DOHH2 (cell line): ENCODE results near the gene NMNAT2.

ENCODE experiments used
- H3F3A ChIP-seq: fragments of 200-600 bp; sonication (generic), shearing (Covaris generic); 2 replicates; pipeline ENCODE4 v1.6.0; 2016; ENCODE audit warnings: antibody characterized with exemption, mild to moderate bottlenecking; ENCODE audit not compliant: control insufficient read depth, insufficient read depth
- H3K27ac ChIP-seq: fragments of 200-600 bp; sonication (generic); 2 replicates; pipeline ENCODE4 v1.5.1; 2014; ENCODE audit warnings: low read depth, mild to moderate bottlenecking, low read length, moderate library complexity
- H3K27me3 ChIP-seq: fragments of 200-600 bp; sonication (generic); 2 replicates; pipeline ENCODE4 v1.6.1; 2014; ENCODE audit warnings: mild to moderate bottlenecking, low read length, mixed read lengths; ENCODE audit not compliant: control insufficient read depth
- H3K36me3 ChIP-seq: fragments of 200-600 bp; sonication (generic); 2 replicates; pipeline ENCODE4 v1.6.1; 2014; ENCODE audit warnings: mild to moderate bottlenecking, low read length, moderate library complexity, mixed read lengths; ENCODE audit not compliant: control insufficient read depth
- H3K4me1 ChIP-seq: fragments of 200-600 bp; sonication (generic); 2 replicates; pipeline ENCODE4 v1.6.1; 2014; ENCODE audit warnings: mild to moderate bottlenecking, low read length, mixed read lengths; ENCODE audit not compliant: control insufficient read depth
- H3K4me2 ChIP-seq: fragments of 200-600 bp; sonication (generic); 2 replicates; pipeline ENCODE4 v1.6.0; 2014; ENCODE audit warnings: mild to moderate bottlenecking, low read length, moderate library complexity
- H3K4me3 ChIP-seq: fragments of 200-600 bp; sonication (generic); 2 replicates; pipeline ENCODE4 v1.5.1; 2014; ENCODE audit warnings: mild to moderate bottlenecking, low read length, mixed read lengths
- H3K79me2 ChIP-seq: fragments of 200-600 bp; sonication (generic); 2 replicates; pipeline ENCODE4 v1.6.1; 2014; ENCODE audit warnings: mild to moderate bottlenecking, low read length, mixed read lengths; ENCODE audit not compliant: control insufficient read depth
- H3K9me2 ChIP-seq: fragments of 200-600 bp; sonication (generic); replicated peaks from 2 replicates; pipeline ENCODE4 v1.6.1; 2014; ENCODE audit warnings: mild to moderate bottlenecking, low read length, mixed read lengths; ENCODE audit not compliant: control insufficient read depth
- H3K9me3 ChIP-seq: fragments of 200-600 bp; sonication (generic); 2 replicates; pipeline ENCODE4 v1.6.1; 2014; ENCODE audit warnings: antibody characterized with exemption, low read length, mixed read lengths; ENCODE audit not compliant: control insufficient read depth, insufficient read depth
- H4K20me1 ChIP-seq: fragments of 200-600 bp; sonication (generic); 2 replicates; pipeline ENCODE4 v1.6.0; 2014; ENCODE audit warnings: low read depth, mild to moderate bottlenecking, antibody characterized with exemption, low read length, moderate library complexity; ENCODE audit not compliant: control insufficient read depth, insufficient read depth
- EZH2phosphoT487 ChIP-seq: fragments of 200-600 bp; sonication (generic); IDR thresholded peaks from 2 replicates; pipeline ENCODE4 v1.6.1; 2017; ENCODE audit warnings: borderline replicate concordance, mild to moderate bottlenecking, antibody characterized with exemption, low read length, moderate library complexity, mixed read lengths
- TF ChIP-seq, protein P1 (sequence below): fragments of 200-600 bp; sonication (generic); IDR thresholded peaks from one replicate; pipeline ENCODE4 v1.5.1; 2014; ENCODE audit warnings: antibody characterized with exemption, mild to moderate bottlenecking, low read depth, low read length; ENCODE audit not compliant: poor library complexity, severe bottlenecking

The NMNAT2 gene

GRCh38 chr1:183291216-183291762 lies 126.9 kb downstream of the NMNAT2 start:
- Histone ChIP-seq H3K4me1 (no peaks in the 10 kb centered on the region), H3K36me3 (no peaks in the 10 kb centered on the region), H3K9me3 (no peaks in the 10 kb centered on the region), H3K4me2 (no peak overlapping the region), H3K27me3 (peaks cover 15% of the 10 kb centered on the region; the same call in 1 of the 2 replicates), H3K27ac (no peak overlapping the region), H3K9me2 (no peaks in the 10 kb centered on the region), H3K4me3 (no peak overlapping the region), H3F3A (no peaks in the 10 kb centered on the region), H3K79me2 (no peaks in the 10 kb centered on the region), H4K20me1 (no peaks in the 10 kb centered on the region)
- TF ChIP-seq, protein P1, sequence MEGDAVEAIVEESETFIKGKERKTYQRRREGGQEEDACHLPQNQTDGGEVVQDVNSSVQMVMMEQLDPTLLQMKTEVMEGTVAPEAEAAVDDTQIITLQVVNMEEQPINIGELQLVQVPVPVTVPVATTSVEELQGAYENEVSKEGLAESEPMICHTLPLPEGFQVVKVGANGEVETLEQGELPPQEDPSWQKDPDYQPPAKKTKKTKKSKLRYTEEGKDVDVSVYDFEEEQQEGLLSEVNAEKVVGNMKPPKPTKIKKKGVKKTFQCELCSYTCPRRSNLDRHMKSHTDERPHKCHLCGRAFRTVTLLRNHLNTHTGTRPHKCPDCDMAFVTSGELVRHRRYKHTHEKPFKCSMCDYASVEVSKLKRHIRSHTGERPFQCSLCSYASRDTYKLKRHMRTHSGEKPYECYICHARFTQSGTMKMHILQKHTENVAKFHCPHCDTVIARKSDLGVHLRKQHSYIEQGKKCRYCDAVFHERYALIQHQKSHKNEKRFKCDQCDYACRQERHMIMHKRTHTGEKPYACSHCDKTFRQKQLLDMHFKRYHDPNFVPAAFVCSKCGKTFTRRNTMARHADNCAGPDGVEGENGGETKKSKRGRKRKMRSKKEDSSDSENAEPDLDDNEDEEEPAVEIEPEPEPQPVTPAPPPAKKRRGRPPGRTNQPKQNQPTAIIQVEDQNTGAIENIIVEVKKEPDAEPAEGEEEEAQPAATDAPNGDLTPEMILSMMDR = no peak
- no peak for TF ChIP-seq EZH2phosphoT487

DNA sequence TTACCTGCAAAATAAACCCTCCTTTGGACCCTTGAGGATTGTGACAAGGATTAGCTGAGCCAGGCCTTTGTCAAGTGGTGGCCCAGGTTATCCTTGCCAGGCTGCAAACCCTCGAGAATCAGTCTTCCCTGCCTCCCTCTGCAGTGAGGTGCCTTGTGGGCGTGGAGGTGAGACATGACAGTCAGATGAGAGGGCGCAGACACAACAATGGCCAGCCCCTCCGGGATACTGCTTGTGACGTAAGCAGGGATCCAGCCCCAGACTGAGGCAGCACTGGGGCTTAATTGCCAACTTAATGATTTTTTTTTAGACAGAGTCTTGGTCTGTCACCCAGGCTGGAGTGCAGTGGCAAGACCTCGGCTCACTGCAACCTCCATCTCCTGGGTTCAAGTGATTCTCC lies 127.6 kb downstream of the NMNAT2 start:
- Histone ChIP-seq H3K4me2 (no peak overlapping the region), H3K4me1 (no peaks in the 10 kb centered on the region), H3K4me3 (no peak overlapping the region), H3K79me2 (no peaks in the 10 kb centered on the region), H3K9me3 (no peaks in the 10 kb centered on the region), H4K20me1 (no peaks in the 10 kb centered on the region), H3K36me3 (no peaks in the 10 kb centered on the region), H3K27ac (no peak overlapping the region), H3F3A (no peaks in the 10 kb centered on the region), H3K9me2 (no peaks in the 10 kb centered on the region), H3K27me3 (peaks cover 15% of the 10 kb centered on the region; the same call in 1 of the 2 replicates)
- TF ChIP-seq, protein P1 = no peak
- TF ChIP-seq EZH2phosphoT487 = no peak

DNA sequence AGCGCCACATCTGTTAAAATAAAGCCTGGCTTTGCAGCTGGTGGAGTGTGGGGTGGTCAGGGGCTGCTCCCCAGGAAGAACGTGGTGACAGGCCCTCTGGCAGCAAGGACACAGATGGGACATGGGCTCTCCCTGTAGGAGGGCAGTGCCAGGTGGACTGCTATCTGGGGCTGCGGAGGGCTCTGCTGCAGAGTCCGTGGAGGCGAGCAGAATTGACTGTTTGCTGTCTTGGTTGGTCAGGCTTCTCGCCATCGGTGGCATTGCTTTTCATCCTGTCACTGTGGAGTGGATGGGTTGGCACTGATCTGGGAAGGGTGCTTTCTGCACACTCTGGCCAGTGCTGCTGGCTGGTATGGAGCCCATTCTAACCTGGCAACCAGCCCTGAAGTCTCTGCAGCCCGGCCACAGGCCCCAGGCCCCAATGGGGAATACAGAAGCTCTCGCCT lies 129.1 kb downstream of the NMNAT2 start:
- Histone ChIP-seq H3K27ac (no peak overlapping the region), H3K4me1 (no peaks in the 10 kb centered on the region), H3K4me2 (no peak overlapping the region), H3K4me3 (no peak overlapping the region), H3K9me3 (no peaks in the 10 kb centered on the region), H3K9me2 (no peaks in the 10 kb centered on the region), H3K27me3 (peaks cover 15% of the 10 kb centered on the region), H3K79me2 (no peaks in the 10 kb centered on the region), H3F3A (no peaks in the 10 kb centered on the region), H4K20me1 (no peaks in the 10 kb centered on the region), H3K36me3 (no peaks in the 10 kb centered on the region)
- no peak for TF ChIP-seq EZH2phosphoT487
- TF ChIP-seq, protein P1 = no peak
